ENCODE measurements around the gene WASHC2C.
"Not testable (repeated sequence)": the region's sequence is repeated elsewhere in the genome, so short reads cannot be mapped to it uniquely, and the experiment has no call there.

DNA sequence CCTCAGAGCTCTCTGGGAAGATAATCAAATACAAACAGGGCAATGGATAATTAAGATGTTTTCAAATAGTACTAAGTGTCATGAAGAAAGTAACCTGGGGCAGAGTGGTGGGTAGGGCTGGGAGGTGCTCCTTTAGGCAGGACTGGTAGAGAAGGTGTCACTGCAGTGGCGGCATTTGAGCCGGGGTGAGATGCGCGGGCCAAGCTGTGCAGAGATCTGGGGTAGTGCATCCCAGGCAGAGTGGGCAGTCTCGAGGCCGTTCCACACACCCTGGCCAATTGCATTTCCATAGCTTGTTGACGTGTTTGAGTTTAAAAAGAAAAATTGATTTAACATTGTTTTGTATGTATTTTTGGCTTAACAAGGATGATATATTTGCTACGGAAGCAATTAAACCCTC, 62.9 kb downstream of the WASHC2C start:
- not testable (repeated sequence) for TF ChIP-seq CTCF (IDR thresholded peaks at IDR 0.05; ENCODE audit: low read length); EZH2 (IDR thresholded peaks at IDR 0.05; ENCODE audit: borderline replicate concordance, low read length)

All from OCI-LY1 (cell line).